Mononuclear cell (primary cell): ENCODE results near the gene CBARP. TPM values are rescaled to one million over a fixed set of nuclear protein-coding genes. Genes with fewer than 3 reads are reported as not detected.

Experiments
- H3K27me3 ChIP-seq: 2 replicates; pipeline ENCODE4 v1.6.0; 2011; ENCODE audit warnings: low read length, control low read depth; ENCODE audit not compliant: insufficient read depth
- H3K4me1 ChIP-seq: 2 replicates; pipeline ENCODE4 v1.5.1; 2011; ENCODE audit warnings: mild to moderate bottlenecking, low read length, control low read depth; ENCODE audit not compliant: insufficient read depth
- H3K4me3 ChIP-seq: 2 replicates; pipeline ENCODE4 v1.5.1; 2011; ENCODE audit warnings: mild to moderate bottlenecking, low read length, moderate library complexity
- H3K9me3 ChIP-seq: 2 replicates; pipeline ENCODE4 v1.5.1; 2011; ENCODE audit warnings: low read depth, mild to moderate bottlenecking, control low read depth, low read length
- total RNA-seq: library from RNA; depleted of rRNA; stranded (reverse); fragments of >200 nt; gene quantifications from one replicate; pipeline ENCODE4 v1.2.3, GENCODE V29; 2012

CBARP gene
- total RNA-seq, 1 donor, result not detected

DNA sequence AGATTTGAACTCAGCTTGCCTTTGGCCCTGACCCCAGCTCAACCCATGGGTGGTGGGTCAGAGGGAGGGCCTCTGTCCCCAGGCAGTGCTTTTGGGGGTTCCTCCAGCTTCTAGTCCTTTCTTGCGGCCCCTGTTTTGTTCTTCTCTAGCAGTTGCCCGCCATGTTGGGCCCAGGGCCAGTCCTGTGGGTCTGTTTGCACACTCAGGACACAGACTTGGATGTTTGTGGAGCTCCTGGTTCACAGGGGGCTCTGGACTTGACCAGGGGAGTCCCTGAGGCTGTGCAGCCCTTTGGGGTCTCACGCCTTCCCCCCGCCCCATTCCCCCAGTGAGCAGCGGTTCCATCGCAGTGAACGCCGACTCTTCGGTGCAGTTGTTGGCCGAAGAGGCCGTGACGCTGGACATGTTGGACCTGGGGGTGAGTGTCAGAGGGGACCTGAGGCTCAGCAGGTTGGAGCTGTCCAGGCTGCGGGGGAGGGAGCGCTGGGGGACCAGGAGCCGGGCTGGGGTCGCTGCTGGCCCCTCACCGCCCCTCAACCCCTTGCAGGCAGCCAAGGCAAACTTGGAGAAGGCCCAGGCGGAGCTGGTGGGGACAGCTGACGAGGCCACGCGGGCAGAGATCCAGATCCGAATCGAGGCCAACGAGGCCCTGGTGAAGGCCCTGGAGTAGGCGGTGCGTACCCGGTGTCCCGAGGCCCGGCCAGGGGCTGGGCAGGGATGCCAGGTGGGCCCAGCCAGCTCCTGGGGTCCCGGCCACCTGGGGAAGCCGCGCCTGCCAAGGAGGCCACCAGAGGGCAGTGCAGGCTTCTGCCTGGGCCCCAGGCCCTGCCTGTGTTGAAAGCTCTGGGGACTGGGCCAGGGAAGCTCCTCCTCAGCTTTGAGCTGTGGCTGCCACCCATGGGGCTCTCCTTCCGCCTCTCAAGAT is 6.2 kb upstream of the CBARP start:
- Histone ChIP-seq H3K4me3 (peak overlapping the region; percentile 15), H3K27me3 (no peaks in the 10 kb centered on the region), H3K4me1 (peaks cover 61% of the 10 kb centered on the region), H3K9me3 (no peaks in the 10 kb centered on the region)

DNA sequence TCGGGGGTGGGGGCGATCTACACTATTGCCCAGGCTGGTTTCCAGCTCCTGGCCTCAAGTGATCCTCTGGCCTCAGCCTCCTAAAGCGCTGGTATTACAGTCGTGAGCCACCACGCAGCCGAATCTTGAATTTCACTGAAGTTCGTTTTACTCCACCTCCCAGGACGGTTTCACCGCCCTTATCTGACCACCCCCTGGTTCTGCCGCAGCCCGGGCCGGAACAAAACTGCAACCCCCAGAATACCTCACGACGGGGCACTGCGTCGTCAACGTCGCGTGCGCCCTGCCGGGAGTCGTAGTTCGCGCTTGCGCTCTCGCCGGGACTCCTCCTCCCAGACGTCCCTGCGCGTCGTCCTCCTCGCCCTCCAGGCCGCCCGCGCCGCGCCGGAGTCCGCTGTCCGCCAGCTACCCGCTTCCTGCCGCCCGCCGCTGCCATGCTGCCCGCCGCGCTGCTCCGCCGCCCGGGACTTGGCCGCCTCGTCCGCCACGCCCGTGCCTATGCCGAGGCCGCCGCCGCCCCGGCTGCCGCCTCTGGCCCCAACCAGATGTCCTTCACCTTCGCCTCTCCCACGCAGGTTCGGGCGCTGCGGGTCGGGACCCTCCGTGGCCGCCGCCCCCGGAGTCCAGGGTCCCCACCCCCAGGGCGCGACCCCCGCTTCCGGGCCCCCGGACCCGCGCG is 3.8 kb upstream of the CBARP start, which contains the start of gene ATP5F1D:
ATP5F1D (plus strand) TSS at position 335 of the 679 bp plus-strand sequence; CDS start at position 435, 100 bp downstream.
- Histone ChIP-seq H3K4me3 (peak within 1 kb of the TSS; percentile 57), H3K4me1 (peaks cover 62% of the 10 kb centered on the region), H3K27me3 (peaks cover 11% of the 10 kb centered on the region), H3K9me3 (no peaks in the 10 kb centered on the region)

DNA sequence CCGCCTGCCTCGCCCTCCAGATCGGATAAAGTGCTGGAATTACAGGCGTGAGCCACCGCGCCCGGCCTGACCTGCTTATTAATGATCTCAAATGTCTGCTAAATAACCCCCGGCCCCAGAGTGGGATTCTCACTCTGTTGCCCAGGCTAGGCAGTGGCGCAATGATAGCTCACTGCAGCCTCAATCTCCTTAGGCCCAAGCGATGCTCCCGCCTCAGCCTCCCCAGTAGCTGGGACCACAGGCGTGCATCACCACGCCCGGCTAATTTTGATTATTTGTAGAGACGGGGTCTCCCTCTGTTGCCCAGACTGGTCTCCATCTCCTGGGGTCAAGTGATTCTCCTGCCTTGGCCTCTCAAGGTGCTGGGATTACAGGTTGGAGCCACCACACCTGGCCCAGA is 3.1 kb upstream of the CBARP start:
- Histone ChIP-seq H3K4me1 (peaks cover 62% of the 10 kb centered on the region), H3K27me3 (peaks cover 14% of the 10 kb centered on the region), H3K4me3 (no peak overlapping the region), H3K9me3 (no peaks in the 10 kb centered on the region)

DNA sequence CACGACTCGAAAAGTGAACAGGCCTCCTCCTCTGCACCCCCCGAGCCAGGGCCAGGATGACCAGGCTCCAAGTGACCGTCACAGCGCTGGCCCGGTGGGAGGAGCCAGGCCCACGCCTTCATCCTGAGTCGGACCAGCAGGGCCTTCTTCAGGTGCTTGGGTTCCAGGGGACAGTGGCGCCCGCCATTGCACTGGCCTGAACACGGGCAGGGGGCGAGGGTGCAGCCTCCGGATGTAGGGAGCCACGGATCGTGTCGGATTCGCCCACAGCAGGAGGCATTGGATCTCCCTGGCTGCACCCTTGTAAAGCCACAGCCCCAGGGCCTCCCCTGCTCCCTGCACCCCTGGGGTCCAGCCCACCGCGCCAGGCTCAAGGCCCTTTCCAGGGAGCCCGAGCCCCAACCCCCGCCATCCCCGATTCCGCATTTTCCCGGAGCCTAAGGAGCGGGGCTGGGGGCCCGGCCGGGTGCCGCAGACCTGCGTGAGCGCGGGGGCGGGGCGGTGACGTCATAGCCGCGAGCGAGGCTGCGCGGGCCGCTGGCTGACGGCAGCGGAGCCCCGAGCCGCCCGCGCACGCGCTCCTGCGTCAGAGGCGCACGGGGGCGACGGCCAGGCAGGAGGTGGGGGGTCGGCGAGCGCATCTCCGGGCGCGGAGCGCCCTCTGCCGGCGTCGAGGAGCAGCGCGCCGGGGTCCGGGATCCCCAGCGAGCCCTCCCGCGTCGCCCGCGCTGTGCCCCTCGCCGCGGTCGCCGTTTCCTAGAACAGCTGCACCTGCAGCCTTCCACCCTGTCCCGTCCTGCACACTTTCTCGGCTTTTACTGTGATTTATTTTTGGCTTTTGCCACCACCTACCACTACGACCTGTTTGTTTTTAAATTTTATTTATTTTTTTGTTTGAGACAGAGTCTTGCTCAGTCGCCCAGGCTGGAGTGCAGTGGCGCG is 2.3 kb upstream of the CBARP start:
- H3K4me1 ChIP-seq, result peaks cover 57% of the 10 kb centered on the region
- no peaks in the 10 kb centered on the region for H3K9me3 ChIP-seq
- peak overlapping the region; percentile 20 for H3K4me3 ChIP-seq
- peaks cover 14% of the 10 kb centered on the region for H3K27me3 ChIP-seq

DNA sequence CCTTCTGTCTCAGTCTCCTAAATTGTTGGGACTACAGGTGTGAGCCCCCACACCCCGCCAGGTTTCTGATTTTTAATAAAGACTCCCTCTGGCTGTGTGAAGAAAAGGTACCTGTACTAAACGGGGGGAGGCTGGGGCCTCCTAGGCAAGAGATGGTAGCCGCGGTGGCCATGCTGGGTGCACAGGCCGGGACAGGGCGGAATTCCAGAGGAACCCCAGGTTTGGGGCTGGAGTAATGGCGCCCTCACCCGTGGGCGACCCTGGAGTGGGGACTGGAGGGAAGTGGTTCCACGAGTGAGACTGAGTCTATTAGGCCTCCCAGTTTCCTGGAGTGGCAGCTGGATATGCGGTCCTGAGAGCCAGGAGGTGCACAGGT is 1.6 kb upstream of the CBARP start:
- H3K4me3 ChIP-seq, result no peak overlapping the region
- peaks cover 50% of the 10 kb centered on the region for H3K4me1 ChIP-seq
- H3K27me3 ChIP-seq, result peaks cover 14% of the 10 kb centered on the region
- H3K9me3 ChIP-seq, result no peaks in the 10 kb centered on the region

DNA sequence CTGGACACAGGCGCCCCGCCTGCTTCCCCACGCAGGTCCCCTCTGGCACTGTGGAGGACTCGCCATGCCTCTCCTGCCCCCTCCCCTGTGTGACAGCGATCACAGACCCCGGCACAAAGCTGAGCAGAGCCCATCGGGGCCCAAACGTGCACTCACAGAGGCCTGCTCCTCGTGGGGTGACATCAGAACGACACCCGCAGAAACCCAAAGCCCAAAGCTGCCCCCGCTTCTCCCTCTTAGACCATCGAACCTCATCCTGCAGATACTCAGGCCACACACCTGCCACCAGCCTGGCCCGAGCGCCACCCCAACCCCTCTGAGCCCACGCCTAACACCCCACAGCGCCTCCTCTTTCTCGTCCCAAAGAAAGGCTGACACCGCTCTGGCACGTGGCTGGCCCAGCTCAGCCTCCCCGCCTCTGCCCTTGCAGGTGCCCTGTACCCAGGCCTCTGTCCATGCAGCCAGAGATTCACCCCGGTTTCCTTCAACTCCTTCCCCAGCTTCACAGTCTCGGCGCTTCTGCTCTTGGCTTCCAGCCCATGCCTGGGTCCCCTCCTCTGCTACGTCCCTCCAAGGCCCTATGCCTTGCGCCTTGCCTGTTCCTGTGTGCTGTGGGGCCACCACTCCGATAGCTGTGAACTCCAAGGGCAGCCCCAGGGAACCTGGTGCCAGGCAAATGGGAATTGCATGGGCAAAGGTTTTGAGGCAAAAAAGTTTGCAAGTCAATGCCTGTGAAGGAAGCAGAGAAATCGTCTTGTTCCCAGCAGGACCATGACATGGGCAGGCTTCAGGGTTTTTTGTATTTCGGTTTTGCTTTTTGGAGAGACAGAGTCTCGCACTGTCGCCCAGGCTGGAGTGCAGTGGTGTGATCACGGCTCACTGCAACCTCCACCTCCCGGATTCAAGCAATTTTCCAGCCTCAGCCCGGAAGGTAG is 831 bp upstream of the CBARP start:
- no peak overlapping the region for H3K4me3 ChIP-seq
- H3K9me3 ChIP-seq, result no peaks in the 10 kb centered on the region
- peaks cover 14% of the 10 kb centered on the region for H3K27me3 ChIP-seq
- peaks cover 43% of the 10 kb centered on the region for H3K4me1 ChIP-seq

DNA sequence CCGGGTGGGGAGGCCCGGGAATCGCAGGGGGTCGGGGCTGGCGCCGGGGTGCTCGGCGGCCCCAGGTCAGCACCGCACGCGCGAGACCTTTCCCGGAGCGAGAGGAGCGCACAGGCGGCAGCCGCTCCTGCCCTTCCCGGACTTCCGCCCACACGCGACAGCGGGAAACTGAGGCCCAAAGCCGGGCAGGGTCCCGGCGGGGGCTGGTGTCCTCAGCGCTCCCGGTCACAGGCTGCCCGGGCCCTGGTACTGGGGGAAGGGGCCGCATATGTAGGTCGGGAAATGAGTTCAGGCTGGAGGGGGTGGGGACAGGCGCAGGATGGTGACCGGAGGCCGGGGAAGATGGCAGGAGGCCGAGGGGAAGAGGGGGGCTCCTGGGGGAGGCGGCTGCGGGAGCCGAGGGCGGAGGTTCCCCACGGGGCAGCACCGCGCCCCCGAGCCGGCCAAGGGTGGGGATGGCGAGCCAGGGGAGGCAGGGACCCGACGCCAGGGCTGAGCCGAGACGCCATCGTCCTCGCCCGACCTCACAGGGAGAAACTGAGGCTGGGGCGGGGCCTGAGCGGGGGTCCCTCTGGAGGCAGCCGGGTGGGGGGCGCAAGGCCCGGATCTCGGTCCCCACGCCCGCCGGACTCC is 662 bp downstream of the CBARP start:
- Histone ChIP-seq H3K9me3 (no peaks in the 10 kb centered on the region), H3K4me3 (no peak overlapping the region), H3K27me3 (peaks cover 14% of the 10 kb centered on the region), H3K4me1 (peaks cover 28% of the 10 kb centered on the region)

DNA sequence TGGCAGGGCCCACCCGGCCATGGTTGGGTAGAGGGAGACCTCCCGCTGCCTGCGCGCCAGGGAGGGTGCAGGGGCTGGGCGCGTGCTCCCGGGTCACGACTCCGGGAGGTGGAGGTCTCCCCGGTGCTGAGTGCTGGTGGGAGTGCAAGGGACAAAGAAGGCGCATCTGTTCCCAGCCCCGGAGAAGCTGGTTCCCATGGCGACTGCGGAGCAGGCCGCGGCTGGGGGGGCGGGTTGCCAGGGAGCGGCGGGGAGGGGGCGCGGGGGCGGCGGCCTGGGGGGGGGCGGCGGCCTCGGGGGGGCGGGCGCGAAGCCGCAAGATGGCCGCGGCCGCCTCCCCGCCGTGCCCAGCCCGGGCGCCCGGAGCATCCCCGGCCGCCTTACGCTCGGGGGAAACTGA is 1.2 kb downstream of the CBARP start:
- peaks cover 14% of the 10 kb centered on the region for H3K27me3 ChIP-seq
- no peak overlapping the region for H3K4me3 ChIP-seq

DNA sequence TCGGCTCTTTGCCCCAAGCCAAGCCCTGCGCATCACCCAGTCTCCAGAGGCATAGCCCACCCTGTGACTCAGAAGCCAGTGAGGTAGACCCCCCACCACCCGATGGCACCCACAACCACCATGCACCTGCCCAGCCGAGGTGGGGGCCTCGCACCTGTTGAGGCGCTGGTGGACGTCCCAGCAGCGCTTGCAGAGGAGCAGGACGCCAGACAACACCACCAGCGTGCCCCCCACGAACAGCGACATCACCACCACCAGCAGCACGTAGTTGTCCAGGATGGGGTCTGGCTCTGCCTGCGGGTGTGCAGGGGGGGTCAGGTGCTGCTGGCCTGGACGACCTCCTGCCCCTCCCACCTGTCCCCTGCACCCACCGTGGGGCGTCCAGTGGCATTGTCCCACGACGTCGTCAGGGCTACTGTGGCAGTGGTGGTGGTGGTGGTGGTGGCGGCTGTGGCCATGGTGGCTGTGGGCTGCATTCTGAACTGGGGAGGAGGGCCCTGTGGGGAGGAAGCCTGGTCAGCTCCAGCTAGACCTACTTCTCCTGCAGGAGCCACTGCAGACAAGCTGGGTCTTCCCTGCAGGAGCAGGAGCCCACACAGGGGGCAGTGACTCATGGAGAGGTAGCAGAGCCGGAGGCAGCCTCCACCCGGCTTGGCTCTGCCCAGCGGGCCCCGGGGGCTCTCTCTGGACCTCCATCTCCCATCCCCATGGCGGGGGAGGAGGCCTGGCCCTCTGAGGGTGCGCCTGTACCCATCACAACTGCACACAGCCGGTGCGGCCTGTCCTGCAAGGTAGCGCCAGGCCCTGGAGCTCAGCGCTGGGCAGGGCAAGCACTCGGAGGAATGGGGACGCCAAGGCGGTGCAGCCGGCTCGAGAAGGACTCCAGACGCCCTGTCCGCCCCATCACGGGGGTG is 1.9 kb downstream of the CBARP start:
- no peaks in the 10 kb centered on the region for H3K9me3 ChIP-seq
- peaks cover 14% of the 10 kb centered on the region for H3K27me3 ChIP-seq
- H3K4me1 ChIP-seq, result peaks cover 18% of the 10 kb centered on the region
- no peak overlapping the region for H3K4me3 ChIP-seq

More for the DNA sequence above, 1.2 kb downstream of the CBARP start:
- peaks cover 24% of the 10 kb centered on the region for H3K4me1 ChIP-seq
- H3K9me3 ChIP-seq, result no peaks in the 10 kb centered on the region

DNA sequence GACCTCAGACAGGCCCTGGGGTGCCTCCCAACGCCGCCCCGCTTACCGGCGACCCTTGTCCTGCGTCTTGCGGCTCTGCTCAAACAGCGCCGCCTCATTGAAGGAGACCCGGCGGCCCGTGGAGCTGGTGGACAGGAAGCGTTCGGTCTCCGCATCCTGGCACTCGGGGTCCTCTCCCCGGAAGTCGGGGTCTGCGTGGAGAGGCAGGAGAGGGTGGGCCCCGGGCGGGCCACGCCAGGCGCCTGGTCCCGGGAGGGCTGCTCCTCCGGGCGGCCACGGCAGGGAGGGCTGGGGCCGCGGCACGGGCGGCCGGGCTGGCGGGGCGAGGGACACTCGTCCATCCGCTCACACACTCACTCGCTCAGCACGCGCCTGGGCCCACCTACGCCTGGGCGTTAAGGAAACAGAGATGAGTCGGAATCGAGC is 2.8 kb downstream of the CBARP start:
- H3K4me3 ChIP-seq, result no peak overlapping the region
- H3K9me3 ChIP-seq, result no peaks in the 10 kb centered on the region
- H3K27me3 ChIP-seq, result peaks cover 14% of the 10 kb centered on the region
- peaks cover 11% of the 10 kb centered on the region for H3K4me1 ChIP-seq

DNA sequence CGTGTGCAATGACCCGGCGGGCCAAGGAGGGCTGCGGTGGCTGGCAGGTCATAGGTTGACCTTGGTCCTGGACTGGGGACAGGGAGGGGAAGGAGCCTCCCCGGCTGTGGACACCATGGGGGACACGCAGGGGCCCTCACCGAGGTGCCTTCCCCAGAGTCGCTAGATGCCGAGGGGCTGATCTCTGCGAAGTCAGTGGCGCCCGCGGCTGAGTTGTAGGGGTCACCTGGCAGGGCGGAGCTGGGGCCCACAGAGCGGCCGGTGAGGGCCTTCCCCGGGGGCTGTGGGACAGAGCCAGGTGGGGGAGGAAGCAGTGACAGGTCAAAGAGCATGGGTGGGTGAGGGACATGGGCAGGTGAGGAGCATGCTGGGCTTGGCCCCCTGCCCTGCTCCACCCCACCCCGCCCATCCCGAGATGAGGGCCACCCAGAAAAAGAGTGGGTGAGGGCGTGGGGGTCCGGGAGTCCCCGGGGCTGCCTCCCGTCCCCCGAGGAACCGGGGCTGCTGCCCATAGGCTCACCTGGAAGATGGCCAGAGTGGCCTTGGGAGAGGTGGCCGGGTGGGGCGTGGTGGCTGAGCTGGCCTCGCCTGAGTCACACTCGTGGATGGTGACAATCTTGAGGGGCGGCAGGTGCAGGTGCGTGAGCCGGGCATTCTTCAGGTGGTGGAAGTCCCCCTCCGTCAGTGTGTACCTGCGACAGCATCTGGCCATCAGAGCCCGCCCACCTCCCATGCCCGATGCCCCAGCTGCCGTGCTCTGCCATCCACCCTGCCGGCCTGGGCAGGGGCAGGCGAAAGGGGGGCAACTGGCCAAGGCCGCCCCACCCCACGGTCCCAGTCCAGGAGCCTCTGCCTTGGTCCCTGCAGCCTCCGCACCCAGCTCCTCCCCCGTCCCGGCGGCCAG is 3.5 kb downstream of the CBARP start:
- Histone ChIP-seq H3K9me3 (no peaks in the 10 kb centered on the region), H3K4me1 (peaks cover 11% of the 10 kb centered on the region), H3K4me3 (no peak overlapping the region), H3K27me3 (peaks cover 14% of the 10 kb centered on the region)

DNA sequence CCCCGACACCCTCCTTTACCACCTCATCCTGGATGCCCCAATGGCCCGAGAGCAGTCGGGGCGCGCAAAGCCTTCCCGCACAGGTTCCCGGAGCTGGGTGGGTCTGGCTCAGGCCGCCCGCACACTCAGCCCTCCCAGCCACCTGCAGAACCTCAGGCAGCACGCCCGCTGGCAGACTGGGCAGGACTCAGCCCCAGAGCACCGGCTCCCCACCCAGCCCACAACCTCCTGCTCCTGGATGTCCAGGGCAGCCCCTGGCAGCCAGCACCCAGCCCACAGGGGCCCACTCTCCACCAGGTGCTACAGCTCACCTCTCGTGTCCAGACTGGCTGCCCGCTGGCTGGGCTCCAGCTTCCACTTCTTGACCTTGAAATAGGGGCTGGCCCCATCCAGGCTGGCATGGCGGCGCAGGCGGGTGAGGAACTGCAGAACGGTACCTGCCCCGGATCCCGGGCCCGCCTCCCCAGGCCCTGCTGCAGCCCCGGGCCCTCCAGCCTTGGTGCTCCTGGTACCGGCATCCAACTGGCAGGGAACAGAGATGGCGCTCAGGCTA is 4.6 kb downstream of the CBARP start:
- H3K4me1 ChIP-seq, result peaks cover 9% of the 10 kb centered on the region
- H3K4me3 ChIP-seq, result no peak overlapping the region
- peaks cover 10% of the 10 kb centered on the region for H3K27me3 ChIP-seq
- no peaks in the 10 kb centered on the region for H3K9me3 ChIP-seq
